Embryonic facial prominence (tissue), 1 donor: ENCODE measurements around the gene IGDCC3.
A peak's percentile ranks its signal among the peaks of the same experiment; 100 is the strongest.

Experiments
- DNase-seq: peaks from one replicate; pipeline ENCODE4 v3.0.0-alpha.2; 2016; ENCODE audit errors: extremely low spot score

IGDCC3 gene

DNA sequence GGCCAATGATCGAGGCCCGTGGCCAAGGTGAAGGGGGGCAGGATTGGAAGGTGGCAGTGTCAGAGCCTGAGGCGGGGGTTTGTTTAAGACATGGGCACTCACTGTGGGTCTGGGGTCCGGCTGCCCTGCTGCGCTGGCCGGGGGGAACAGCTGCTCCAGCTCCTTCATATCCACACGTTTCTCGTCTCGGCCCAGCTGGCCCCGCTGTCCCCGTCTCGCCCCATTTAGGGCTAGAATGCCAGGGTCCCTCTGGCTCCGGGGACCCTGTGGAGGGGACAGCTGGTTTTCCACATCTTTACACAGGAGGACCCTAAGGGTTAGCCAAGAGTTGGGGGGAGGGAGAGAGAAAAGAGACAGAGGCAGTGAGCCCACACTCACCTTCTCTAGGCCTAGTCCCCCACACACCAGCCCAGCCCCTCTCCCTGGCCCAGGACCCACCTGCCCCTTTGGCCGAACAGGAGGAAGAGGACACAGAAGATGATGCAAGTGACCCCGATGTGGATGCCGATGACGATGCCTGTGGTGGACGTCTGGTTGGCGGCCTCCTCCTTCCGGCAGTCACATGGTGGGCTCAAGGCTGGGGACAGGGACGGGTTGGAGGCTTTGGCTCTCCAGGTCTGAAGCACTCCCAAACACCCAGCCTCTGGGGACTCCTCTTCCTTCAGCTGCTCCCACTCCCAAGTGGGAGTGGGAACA is 48.4 kb downstream of the IGDCC3 start:
- DNase-seq: no peak

DNA sequence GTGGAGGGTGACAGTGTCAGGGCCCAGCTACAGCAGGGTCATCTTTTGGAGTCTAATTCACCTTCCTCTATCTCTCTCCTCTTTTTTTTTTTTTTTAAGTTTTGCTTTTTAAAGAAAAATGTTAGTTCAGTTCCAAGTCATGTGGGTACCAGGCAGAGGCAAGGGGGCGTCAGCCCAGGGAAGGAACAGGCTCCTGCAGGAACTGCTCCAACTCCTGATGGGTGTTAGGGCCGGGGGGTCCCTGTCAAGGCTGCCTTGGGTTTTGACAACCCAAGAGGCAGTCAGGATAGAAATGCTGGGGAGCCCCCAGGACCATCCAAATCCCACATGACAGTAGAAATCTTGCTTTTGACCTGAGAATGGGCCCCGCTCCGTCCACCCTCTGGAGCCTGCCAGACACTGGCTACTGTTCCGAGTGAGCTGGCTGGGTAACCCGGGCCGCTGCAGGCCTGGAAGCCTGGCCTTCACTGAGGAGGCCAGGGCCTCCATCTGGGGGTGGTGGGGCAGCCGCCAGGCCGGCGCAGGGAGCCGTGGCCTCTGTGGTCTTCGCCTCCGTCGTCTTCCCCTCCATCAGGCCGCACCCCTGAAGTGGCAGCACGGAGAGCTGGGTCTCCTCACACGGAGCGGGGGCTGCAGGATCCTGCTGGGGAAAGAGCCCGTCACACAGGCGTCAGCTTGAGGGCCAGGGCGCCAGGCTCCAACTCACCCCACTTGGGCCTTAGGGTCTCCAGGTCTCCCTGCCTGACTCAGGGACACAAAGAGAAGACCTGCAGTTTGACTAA is 49.1 kb downstream of the IGDCC3 start:
- DNase-seq: no peak

DNA sequence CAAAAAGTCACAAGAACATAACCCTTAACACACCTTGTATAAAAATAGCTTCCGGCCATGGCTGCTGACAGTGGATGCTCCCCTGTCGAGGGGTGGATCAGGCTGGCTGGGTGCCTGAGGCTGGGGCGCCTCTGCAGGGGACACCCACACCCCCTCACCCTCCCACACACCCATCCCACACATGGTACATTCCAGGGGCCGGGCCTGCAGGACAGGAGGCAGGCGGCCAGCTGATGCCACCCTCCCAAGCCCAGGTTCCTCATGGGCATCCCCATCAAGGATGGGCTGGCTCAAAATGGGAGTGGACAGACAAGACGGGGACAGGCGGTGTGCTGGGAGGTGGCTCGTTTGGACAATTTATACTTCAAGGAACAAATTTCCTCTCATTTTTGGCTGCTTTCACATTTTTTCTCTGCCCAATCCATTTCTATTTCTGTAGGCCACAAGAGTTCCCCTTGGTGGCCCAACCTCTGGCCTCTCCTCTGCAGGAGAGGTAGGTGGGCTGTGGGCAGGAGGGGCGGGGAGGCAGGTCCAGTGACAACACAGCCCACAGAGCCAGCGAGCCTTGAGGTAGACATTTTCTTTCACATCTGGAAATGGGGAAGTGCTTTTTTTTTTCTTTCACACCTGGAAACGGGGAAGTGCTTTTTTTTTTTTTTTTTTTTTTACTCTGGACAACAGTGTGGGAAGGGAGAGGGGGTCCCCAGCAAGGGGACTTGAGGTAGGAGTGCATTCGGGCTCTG is 50.0 kb downstream of the IGDCC3 start:
- DNase-seq: no peak

DNA sequence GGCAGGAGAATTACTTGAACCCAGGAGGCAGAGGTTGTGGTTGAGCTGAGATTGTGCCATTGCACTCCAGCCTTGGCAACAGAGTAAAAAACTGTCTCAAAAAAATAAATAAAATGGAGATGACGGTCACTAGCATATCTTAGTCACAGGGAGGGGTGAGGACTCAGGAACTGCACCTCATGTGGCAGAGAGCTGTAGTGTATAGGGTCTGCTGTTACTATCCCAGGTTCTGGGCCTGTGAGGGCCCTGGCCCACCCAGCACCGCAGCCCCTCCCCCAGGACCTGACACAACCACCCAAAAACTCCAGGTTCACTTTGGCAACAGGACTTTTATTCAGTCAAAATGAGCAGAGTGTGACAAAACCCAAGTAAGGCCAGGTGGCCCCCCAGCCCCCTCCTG is 51.0 kb downstream of the IGDCC3 start:
- no peak for DNase-seq

DNA sequence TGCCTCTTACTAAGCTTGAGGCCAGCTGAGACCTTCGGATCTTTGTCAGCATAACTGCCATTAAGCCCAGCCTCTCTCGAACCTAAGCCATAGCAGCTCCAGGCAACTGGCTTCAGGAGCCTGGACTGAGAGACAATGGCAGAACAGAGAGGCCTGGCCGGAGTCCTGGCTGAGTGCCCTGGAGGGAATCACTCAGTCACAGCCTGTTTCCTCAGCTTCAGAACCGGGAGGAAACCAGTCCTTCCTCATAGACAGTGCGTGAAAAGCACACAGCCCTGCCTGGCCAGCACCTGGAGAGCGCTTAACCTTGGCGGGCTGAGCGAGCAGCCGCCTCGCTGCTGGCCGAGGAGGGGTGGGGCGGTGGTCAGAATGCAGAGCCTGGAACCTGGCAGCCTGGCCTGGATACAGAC is 51.7 kb downstream of the IGDCC3 start:
- DNase-seq: no peak

DNA sequence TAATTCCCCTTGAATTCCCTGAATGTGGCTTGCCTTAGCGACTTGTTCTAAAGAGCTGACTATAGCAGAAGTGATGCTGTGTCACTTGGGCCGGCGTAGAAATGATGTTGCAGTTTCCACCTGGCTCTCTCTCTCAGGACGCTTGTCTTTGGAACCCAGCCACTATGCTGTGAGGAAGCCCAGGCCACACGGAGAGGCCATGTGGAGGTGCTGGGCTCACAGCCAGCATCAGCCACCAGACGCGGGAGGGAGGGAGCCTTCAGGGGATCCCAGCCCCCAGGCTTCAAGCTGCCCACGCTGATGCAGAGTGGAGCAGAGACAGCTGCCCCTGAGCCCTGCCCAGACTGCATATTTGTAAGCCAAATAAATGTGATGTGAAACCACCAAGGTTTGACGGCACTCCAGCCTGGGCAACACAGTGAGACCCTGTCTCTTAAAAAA is 54.7 kb downstream of the IGDCC3 start:
- DNase-seq: no peak

DNA sequence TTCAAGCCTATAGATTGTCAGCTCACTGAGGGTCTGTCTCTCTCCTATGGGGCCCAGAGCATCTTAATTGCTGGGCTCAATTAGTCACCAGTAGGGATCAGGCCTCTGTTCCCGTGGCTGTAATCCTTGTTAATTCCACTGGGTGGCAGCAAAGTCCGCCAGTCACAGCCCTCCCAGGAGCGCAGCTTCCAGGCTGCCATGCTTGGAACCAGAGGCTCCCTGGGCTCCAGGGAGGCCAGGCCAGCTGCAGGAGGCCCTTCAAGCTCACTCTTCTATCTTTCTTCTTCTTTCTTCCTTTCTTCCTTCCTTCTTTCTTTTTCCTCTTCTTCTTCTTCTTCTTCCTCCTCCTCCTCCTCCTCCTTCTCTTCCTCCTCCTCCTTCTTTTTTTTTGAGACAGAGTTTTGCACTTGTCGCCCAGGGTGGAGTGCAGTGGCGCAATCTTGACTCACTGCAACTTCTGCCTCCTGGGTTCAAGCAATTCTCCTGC is 58.9 kb downstream of the IGDCC3 start:
- peak; percentile 73 for DNase-seq

DNA sequence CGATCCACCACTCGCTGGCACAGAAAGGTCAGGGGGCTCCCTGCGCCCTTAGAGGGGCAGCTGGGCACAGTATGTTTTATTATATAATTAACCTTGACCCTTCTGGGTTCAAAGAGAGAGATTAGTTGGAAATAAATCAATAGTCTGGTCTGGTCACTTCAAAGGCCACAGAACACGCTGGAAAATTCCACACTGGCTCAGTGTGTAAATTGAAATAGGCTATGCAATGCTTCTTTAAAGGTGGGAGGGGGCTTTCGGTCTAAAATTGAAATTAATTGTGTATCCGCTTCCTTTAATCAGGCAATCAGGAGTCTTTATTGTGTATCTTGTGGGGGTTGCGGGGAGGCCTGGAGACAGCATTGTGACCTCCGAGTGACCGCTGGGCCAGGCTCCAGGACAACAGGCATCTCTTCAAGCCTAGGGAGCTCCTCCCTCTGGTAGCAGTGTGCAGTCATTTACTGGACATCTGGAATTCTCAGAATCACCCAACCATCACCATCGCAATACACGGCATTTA is 65.3 kb downstream of the IGDCC3 start:
- no peak for DNase-seq

DNA sequence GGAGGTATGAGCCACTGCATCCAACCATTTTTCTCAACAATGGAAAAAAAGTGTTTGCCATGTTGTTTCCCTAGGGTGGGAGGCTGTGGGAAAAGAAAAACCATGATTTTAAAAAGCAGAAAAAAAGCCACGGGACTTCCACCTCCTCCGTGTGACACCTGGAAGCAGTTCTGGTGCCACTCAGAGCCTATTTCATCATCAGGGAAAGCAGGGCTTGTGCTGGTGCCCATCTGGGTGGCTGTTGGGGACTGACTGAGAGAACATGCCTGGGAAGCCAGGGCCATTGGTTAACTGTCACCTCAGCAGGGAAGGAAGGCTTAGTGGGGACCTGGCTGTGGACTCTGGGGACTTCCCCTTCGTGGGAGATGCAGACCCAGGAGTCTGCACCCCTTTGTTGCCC is 66.0 kb downstream of the IGDCC3 start:
- no peak for DNase-seq

DNA sequence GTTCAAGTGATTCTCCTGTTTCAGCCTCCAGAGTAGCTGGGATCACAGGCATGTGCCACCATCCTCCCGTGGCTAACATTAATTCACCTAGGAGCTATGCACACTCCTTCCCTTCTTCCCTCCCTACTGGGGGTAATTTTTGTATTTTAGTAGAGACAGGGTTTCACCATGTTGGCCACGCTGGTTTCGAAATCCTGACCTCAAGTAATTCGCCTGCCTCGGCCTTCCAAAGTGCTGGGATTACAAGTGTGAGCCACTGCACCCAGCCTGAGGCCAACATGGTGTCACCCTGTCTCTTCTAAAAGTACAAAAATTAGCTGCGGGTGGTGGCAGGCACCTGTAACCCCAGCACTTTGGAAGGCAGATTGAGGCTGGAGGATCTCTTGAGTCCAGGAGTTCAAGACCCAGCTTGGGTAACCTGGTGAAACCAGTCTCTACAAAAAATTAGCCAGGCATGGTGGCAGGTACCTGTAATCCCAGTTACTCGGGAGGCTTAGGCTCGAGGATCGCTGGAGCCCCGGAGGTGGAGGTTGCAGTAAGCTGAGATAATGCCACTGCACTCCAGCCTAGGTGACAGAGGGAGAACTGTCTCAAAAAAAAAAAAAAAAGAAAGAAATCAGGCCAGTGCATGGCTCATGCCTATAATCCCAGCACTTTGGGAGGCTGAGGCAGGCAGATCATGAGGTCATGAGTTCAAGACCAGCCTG is 67.2 kb downstream of the IGDCC3 start:
- DNase-seq: no peak

DNA sequence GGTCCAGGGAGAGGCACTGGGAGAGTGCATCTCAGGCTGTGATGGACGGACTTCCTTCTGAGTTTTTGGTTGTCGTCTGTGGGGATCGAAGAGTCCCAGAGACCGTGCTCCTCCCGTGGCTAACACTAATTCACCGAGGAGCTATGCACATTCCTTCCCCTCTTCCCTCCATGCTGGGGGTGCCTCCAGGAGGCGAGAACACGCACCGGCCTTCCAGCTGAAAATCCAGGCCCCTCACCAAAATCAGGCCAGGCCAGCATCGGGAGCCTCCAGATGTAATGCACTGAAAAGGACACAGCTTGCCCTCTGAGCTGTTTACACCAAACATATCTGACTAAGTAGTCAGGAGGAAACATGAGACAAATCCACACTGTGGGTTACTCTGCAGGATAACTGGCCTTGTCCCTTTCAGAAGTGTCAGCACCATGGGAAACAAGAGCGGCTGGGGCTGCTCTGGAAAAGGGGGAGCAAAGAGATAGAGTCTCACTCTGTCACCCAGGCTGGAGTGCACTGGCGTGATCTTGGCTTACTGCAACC is 67.9 kb downstream of the IGDCC3 start:
- DNase-seq: no peak

DNA sequence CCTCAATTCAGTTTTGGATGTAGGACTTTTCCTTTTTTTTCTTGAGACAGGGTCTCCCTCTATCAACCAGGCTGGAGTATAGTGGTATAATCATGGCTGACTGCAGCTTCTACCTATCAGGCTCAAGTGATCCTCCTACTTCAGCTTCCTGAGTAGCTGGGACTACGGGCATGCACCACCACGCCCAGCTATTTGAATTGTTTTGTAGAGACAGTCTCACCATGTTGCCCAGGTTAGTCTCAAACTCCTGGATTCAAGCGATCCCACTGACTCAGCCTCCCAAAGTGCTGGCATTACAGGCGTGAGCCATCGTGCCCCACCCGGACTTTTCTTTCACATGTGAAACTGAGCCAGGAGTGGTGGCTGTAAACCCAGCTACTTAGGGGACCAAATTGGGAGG is 69.8 kb downstream of the IGDCC3 start:
- DNase-seq: no peak

DNA sequence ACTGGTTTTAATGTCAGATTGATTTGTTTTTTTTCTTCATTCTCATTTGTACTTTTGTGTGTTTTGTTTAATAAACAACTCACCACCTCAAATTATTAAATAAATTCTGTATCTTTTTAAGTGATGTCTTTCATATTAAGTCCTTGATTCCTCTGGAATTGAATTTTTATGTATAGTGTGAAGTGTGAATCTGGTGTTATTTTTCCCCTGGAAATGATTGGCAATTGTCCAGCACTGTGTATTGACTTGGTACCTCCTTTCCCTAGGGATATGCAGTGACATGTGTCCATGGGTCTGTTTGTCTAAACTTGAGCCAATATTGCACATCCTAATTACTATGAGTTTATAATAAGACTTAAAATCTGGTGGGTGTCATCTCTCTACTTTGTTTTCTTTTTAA is 71.3 kb downstream of the IGDCC3 start:
- DNase-seq: no peak

DNA sequence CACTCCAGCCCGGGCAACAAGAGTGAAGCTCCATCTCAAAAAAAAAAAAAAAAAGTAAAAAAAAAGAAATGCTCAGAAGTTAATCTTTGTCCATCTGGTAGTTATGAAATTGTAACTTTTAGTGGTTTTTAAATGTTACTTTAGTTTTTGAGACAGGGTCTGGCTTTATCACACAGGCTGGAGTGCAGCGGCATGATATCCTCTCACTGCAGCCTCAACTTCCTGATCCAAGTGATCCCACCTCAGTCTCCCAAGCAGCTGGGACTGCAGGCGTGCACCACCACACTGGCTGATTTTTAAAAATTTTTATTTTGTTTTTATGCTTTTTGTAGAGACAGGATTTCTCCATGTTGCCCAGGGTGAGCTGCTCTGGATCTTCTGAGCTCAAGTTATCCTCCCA is 72.0 kb downstream of the IGDCC3 start:
- DNase-seq: no peak

DNA sequence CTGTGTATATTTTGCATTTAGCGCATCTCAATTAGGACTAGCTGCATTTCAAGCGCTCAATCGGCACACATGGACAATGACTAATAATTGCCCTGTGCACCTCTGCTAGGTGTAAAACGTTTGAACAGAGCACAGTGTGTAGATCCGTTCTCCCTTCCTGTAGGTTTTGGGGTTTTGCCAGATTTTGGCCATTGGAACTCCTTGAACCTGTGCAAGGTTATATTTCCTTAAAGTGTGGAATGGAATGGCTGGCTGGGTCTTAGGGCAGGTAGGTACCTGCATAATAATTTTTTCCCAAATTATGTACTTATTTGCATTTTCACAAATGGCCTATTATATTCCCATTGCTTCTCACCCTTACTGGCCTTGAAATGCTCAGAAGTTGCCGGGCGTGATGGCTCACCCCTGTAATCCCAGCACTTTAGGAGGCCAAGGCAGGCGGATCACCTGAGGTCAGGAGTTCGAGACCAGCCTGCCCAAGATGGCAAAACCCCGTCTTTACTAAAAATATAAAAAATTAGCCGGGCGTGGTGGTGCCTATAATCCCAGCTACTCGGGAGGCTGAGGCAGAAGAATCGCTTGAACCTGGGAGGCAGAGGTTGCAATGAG is 72.5 kb downstream of the IGDCC3 start:
- no peak for DNase-seq

DNA sequence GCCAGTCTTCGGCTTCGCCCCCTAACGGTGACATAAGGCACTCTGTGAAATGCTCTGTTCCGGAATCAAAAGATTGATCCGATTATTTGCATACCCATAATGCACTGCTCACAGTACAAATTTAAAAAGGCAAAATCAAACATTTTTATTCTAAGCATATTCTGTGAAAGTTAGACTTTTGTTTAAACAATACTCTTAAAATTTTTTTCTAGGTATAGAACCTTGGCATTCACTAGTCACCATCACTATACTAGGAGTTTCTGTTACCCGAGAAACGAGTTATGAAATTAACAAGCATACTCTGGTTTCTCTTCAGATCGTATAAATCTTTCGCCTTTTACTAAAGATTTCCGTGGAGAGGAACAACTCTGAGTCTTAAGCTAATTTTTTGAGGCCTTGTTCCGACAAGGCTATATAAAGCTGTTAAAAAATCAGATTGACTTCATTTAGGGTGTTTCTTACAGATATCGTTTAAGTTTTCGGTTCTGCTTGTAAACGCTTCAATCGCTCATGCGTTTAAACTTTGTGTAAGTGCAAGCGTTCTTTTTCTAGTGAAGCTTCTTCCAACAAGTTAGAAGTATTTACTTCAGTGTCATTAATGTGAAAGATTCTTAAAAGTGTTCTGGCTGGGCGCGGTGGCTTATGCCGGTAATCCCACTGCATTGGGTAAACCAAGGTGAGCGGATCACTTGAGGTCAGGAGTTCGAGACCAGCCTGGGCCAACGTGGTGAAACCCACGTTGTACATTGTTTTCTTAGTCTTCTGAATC is 73.2 kb downstream of the IGDCC3 start, which contains the start of gene RNU5B-1:
Gene RNU5B-1 (plus strand): TSS at position 297 of the 769 bp plus-strand sequence.
- peak; percentile 93 for DNase-seq

DNA sequence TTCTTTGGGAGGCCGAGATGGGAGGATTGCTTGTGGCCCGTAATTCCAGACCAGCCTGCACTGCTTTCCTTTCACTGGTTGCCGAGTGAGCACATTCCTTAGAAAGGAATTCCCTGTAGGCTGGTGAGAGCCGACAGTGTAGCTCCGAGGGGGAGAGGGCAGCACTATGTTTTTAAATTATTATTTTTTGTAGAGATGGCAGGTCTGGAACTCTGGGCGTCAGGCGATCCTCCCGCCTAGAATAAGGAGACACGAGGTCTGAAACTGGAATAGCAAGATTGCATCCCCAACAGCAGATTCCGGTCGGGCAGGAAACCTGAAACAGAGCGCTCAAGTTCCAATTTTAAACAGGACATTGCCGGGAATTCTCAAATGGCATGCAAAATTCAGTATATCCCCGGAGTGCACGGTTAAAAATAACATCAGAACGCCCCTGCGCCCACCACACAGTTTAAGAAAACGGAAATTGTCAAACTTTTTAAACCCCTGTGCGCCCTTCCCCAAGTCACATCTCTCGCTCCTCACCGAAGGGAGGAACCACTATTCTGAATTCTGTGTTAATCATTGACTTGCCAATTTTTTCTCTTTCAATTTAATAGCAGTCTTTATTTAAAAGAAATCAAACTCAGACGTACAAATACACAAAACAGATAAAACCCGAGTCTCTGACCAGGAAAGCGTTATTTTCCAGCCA is 74.0 kb downstream of the IGDCC3 start:
- peak; percentile 63 for DNase-seq

DNA sequence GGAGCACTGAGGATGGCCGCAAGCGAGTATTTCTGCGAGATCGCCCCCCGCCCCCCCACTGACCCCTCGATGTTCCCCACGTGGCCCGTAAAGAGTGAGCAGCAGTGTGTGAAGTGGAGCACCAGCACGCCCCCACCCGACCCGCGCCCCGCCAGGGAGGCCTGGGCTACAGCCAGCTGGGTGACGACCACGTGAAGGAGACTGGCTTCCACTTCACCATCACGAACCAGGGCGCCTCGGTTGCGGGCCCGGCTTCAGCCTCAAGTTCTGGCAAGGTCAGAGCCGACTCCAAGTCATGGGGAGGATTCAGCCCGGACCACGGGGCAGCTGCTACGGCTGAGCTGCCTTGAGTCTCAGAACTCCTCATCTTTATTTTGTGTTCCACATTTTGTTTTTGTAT is 75.7 kb downstream of the IGDCC3 start:
- no peak for DNase-seq

DNA sequence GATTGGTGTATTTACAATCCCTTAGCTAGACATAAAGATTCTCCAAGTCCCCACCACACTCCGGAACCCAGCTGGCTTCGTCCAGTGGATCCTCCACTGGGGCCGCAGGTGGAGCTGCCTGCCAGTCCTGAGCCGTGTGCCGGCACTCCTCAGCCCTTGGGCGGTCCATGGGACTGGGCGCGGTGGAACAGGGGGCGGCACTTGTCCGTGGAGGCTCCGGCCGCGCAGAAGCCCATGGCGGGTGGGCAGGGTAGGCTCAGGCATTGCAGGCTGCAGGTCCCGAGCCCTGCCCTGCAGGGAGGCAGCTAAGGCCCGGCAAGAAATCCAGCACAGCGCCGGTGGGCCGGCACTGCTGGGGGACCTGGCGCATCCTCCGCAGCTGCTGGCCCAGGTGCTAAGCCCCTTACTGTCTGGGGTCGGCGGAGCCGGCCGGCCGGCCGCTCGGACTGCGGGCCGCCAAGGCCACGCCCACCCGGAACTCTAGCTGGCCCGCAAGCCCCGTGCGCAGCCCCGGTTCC is 76.8 kb downstream of the IGDCC3 start:
- no peak for DNase-seq
